Transverse colon (tissue), 3 donors: Measurements from ENCODE around the gene ZNF222.

ENCODE experiments used
- CTCF ChIP-seq, 5 experiments: fragments of 200-600 bp in 3 of 5; fragments of 450-650 bp in 2 of 5; sonication (generic) in 3 of 5; IDR thresholded peaks; 1 replicate in 2 of 5; 2 replicates in 3 of 5; pipeline ENCODE4 v1.5.1; 2016 to 2017; ENCODE audit warnings: antibody characterized with exemption in 5 of 5, inconsistent platforms in 3 of 5, mild to moderate bottlenecking in 2 of 5, moderate library complexity in 1 of 5
- POLR2A ChIP-seq: fragments of 450-650 bp; IDR thresholded peaks from one replicate; pipeline ENCODE4 v1.6.1; 2016; ENCODE audit warnings: antibody characterized with exemption, mild to moderate bottlenecking, moderate library complexity

- TF ChIP-seq CTCF (IDR thresholded peaks at IDR 0.05) (no peak), POLR2A (no peak)
Observed at GRCh38 chr19:43976732-43977131, 48.4 kb upstream of the ZNF222 start.
